ENCODE data around the gene MIB2. TPM values are rescaled to one million over a fixed set of nuclear protein-coding genes. Genes with fewer than 3 reads are reported as not detected.

Gene MIB2
- total RNA-seq, 1 donor from 2014 or later: 43.5 TPM

DNA sequence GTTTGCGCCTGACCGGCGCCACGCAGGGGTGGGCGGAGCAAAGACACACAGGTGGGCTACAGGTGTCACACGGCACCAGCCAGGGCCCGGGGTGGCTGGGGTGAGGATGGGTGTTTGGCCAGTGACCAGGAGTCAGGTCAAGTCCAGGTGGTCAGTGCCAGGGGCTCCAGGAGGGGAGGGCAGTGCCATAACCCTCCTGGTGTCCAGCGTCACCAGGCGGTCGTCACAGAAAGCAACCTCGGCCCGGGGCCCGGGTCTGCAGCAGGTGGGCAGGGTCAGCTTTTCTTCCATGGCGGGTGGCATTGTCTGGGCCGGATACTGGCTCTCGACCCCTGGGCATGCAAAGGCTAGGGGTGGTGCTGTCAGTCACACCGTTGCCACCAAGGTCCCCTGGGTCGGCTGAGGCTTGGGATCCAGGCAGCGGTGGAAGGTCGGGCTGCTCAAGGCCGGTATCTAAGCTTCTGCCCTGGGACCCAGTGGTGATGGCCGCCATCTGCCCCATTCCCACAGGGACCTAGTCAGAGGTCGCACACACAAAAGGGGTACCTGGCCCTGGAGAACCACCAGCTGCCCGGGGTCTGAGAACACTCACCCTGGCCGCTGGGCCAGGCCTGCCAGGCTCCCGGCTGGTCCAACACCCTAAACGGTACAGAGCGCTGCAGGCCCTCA lies 17.1 kb upstream of the MIB2 start:
- no peak for DNase-seq

DNA sequence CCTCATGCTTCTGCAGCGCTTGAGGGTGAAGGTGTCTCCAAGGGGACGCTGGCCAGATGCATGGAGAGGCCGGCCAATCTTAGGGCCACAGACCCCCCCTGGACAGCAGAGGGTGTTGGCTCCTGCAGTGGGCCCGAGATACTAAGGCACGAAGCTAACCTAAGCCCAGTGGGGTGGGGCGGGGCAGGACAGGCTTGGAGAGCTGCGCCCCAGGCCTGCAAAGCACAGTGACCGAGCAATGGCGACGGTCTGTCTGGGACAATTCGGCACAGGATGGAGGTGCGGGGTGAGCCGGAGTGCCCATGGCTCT lies 16.6 kb upstream of the MIB2 start:
- DNase-seq: no peak

GRCh38 chr1:1599030-1599934 lies 16.0 kb upstream of the MIB2 start:
- DNase-seq: no peak

- DNase-seq: no peak
Measured at GRCh38 chr1:1599935-1600860, 15.1 kb upstream of the MIB2 start, which contains the start of gene FNDC10. TSS of gene FNDC10 (minus strand) at chr1:1600135. CDS start at chr1:1600015, 120 bp downstream.

GRCh38 chr1:1600861-1601563 lies 14.3 kb upstream of the MIB2 start:
- DNase-seq: no peak

- DNase-seq: no peak
Measured at GRCh38 chr1:1601564-1602303, 13.6 kb upstream of the MIB2 start.

DNA sequence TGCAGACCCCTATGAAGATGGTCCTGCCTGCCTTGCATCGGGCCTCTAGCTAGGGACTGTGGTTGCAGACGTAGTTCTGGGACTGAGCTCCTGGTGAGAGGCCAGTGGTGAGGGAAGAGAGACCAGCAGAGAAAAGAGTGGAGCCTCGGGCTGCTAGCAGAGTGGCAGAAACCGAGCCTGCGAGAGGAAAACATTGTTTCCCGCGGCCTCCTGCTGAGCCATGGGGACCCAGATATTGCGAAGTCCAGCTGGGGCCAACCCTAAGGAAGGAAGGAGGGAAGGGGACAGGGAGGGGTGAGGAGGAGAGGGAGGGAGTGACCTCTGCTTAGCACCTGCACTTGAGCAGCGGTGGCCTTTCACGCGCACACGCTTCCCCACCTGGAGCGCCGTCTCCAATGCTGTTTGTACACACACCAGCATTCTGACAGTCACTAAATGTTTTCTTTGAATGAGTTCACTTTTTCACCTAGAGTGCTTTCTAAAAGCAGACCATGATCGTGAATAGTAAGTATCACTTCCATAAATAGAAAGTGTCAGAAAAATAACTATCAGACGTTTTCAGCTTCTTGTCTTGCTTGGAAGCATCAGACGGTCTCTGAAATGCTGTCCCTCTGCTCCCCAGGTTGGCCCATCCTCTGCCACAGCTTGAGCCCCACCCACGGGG lies 12.9 kb upstream of the MIB2 start:
- no peak for DNase-seq

- DNase-seq: no peak
Measured at GRCh38 chr1:1602968-1603506, 12.3 kb upstream of the MIB2 start.

DNA sequence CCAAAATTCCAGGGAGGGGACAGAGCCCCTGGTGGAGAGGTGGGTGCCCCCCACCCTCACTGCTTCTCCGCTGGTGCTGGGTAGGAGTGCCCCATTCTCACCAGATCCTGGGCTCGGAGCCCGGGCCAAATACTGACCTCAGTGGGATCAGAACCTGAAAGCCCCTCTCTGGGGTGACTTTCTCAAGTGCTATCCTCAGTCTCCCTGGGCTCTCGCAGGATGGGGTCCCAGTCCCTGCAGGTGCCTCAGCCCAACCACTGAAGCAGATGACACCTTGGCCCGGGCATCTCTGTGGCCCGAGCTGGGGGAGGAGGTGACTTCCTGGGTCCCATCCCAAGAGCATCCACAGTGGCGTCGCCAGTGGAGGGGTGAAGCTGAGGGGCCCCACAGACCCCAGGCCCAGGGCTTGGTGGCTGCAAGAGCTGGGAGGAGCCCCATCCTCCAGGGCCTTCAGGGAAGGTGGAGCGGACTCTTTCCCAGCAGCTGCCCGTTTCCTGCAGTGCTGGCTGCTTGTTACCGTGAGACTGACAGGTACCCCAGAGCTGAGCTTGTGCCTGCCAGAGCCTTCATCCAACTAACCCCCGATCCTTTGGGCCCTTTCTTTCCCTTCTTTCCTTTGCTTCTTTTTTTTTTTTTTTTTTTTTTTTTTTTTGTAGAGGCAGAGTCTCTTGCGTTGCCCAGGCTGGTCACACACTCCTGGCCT lies 11.5 kb upstream of the MIB2 start:
- no peak for DNase-seq

DNA sequence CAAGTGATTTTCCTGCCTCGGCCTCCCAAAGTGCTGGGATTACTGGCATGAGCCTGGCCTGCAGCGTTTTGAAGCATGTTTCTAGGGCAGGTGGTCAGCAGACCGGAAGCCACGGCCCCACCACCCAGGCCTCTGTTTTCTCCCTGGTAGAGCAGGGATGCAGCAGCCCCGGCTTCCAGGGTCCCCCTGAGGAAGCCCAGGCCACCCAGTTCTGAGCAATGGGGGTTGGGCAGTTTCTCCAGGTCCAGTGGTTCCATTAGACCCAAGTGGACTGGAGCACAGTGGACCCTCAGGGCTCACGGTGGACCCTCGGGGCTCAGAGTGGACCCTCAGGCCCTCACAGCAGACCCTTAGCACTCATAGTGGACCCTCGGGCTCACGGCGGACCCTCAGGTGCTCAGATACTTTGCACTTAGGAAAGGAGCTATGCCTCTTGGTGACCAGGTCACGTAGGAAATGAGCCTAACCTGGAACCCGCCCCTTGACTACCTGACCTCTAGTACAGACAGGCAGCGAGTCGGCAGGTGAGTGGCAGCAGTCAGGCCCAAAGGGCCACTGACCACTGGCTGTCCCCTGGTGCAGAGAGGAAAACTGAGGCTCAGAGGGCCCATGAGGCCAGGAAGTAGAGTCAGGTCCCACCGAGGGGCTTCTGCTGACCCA lies 10.8 kb upstream of the MIB2 start:
- no peak for DNase-seq

DNA sequence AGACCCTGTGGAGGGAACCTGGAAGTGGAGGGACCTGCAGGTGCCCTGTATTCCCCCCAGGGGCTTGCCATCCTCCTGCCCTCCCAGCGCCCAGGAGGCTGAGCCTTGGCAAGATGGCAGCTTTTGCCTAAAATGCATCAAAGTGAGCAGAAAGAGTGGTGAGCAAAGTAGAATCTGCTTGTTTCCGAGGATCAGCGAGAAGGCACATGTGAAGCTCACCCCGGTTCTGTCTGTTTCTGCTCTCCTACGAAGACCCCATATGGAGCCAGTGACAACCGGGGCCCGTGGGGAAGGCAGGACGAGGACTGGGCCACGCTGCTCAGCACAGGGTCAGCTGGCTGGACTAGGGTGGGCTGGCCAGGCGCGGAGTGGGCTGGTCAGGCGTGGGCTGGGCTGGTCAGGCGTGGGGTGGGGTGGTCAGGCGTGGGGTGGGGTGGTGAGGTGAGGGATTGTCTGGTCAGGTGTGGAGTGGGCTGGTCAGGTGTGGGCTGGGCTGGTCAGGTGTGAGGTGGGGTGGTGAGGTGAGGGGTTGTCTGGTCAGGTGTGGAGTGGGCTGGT lies 10.2 kb upstream of the MIB2 start:
- DNase-seq: no peak

GRCh38 chr1:1605724-1606123 lies 9.6 kb upstream of the MIB2 start:
- no peak for DNase-seq

DNA sequence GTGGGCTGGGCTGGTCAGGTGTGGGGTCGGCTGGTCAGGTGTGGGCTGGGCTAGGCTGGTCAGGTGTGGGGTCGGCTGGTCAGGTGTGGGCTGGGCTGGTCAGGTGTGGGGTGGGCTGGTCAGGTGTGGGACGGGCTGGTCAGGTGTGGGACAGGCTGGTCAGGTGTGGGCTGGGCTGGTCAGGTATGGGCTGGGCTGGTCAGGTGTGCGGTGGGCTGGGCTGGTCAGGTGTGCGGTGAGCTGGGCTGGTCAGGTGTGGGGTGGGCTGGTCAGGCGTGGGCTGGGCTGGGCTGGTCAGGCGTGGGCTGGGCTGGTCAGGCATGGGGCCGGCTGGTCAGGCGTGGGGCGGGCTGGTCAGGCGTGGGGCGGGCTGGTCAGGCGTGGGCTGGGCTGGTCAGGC lies 9.1 kb upstream of the MIB2 start:
- no peak for DNase-seq

GRCh38 chr1:1609822-1610485 lies 5.3 kb upstream of the MIB2 start:
- DNase-seq: no peak

DNA sequence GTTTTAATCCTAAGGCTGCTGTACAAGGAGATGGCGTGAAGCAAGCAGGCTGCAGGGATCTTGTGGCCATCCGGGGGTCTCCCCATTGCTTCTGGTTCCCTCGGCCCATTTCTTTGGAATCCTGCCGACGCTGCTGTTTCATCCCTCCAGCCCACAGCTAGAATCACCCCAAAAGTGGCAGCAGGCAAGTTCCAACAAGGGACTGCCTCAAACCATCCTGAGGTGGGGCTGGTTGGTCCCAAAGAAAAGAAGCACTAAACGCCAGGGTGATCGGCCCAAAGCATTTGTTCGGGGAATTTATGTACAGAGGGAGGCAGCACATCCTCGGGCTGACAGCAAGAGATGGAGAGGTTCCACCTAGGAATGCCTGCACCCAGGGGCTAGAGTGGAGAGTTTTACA lies 4.5 kb upstream of the MIB2 start:
- DNase-seq: no peak

- no peak for DNase-seq
Measured at GRCh38 chr1:1612104-1612400, 3.2 kb upstream of the MIB2 start.

DNA sequence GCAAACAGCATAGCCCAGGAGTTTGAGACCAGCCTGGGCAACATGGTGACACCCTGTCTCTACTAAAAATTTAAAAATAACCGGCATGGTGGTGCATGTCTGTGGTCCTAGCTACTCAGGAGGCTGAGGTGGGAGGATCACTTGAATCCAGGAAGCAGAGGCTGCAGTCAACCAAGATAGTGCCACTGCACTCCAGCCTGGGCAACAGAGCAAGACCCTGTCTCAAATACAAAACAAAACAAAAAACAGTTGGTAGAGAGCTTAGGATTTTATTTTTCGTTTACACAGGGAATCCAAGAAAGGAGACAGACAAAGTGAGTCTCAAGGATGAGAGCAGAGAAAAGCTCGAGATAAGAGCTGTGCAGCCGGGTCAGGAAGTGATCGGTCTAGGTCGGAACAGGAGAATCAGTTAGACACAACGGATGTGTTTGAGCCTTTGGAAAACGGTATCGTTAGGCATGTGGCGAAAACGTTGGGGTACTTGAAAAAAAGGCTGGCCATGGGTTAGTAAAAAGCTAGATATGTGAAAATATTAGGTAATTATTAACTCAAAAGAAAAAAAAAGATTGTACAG lies 1.7 kb upstream of the MIB2 start:
- DNase-seq: no peak

Measured in occipital lobe (tissue), 2 donors.